Fibroblast of mammary gland (primary cell): Measurements from ENCODE around the gene VWA7.

Experiments used
- DNase-seq: peaks from one replicate; pipeline ENCODE4 v3.0.0-alpha.2; 2010; ENCODE audit warnings: low read depth
- H3K4me3 ChIP-seq: 2 replicates; pipeline ENCODE4 v1.5.1; 2011; ENCODE audit warnings: low read depth, mild to moderate bottlenecking, low read length, moderate library complexity; ENCODE audit not compliant: control insufficient read depth
- CTCF ChIP-seq: conservative IDR thresholded peaks from 2 replicates; pipeline ENCODE4 v1.5.1; 2011; ENCODE audit warnings: low read depth, low read length, inconsistent platforms; ENCODE audit not compliant: control insufficient read depth, insufficient read depth

VWA7 gene

GRCh38 chr6:31749301-31750036, 27.7 kb downstream of the VWA7 start:
- DNase-seq: no peak

GRCh38 chr6:31744422-31744821, 32.7 kb downstream of the VWA7 start:
- TF ChIP-seq CTCF: no peak
- H3K4me3 ChIP-seq: no peak overlapping the region
- no peak for DNase-seq

More at GRCh38 chr6:31749301-31750036, 27.7 kb downstream of the VWA7 start:
- no peak overlapping the region for H3K4me3 ChIP-seq
- TF ChIP-seq CTCF: no peak

GRCh38 chr6:31742894-31743293, 34.2 kb downstream of the VWA7 start:
- no peak overlapping the region for H3K4me3 ChIP-seq
- TF ChIP-seq CTCF: no peak

GRCh38 chr6:31741815-31742214, 35.3 kb downstream of the VWA7 start:
- H3K4me3 ChIP-seq: no peak overlapping the region
- TF ChIP-seq CTCF: no peak
- no peak for DNase-seq

More at GRCh38 chr6:31742894-31743293, 34.2 kb downstream of the VWA7 start:
- DNase-seq: no peak

- no peak for TF ChIP-seq CTCF
- no peak for DNase-seq
- peak overlapping the region; percentile 91 for H3K4me3 ChIP-seq
Observed at GRCh38 chr6:31740397-31741223, 36.5 kb downstream of the VWA7 start.

GRCh38 chr6:31739639-31740396, 37.3 kb downstream of the VWA7 start, which contains the start of gene MSH5:
TSS of gene MSH5 (plus strand) at chr6:31740005. CDS start at chr6:31740467, 462 bp downstream.
- DNase-seq: peak; percentile 98
- H3K4me3 ChIP-seq: peak within 1 kb of the TSS; percentile 91
- no peak for TF ChIP-seq CTCF
